IMR-90 (cell line): ENCODE data around the gene KCNJ2. TPM values are rescaled to one million over a fixed set of nuclear protein-coding genes. Genes with fewer than 3 reads are reported as not detected.
A peak's percentile ranks its signal among the peaks of the same experiment; 100 is the strongest.

Experiments
- ATAC-seq: fragments of 200-7000 bp; cut with Tn5 transposase; 2 replicates; pipeline ENCODE4 v1.9.1; 2020; ENCODE audit warnings: low read depth, mild to moderate bottlenecking, moderate library complexity
- BruUV-seq: library from RNA; stranded (reverse); fragments of 400-500 nt; replicated peaks from 2 replicates; lab custom pipeline; 2021; lab: Mats Ljungman, UMichigan
- CTCF ChIA-PET: fragments of 300-600 bp; formaldehyde crosslinking; extraction: SDS; loops from one replicate; lab custom pipeline; 2021; ENCODE audit warnings: antibody characterized with exemption; lab: Yijun Ruan, JAX
- POLR2A ChIA-PET: fragments of 300-600 bp; sonication (Branson Sonifier 250); formaldehyde crosslinking; loops from one replicate; lab custom pipeline; 2022; ENCODE audit warnings: antibody characterized with exemption; ENCODE audit not compliant: unreplicated experiment; lab: Charles Lee
- DNase-seq: peaks from one replicate; pipeline ENCODE4 v3.0.0; 2013
- H2AFZ ChIP-seq: replicated peaks from 2 replicates; pipeline ENCODE3; 2013; ENCODE audit warnings: low read length, mild to moderate bottlenecking; ENCODE audit not compliant: poor library complexity
- H2AK5ac ChIP-seq: 2 replicates; pipeline ENCODE4 v1.6.1; 2013; ENCODE audit warnings: low read depth, low read length, inconsistent platforms
- H2AK9ac ChIP-seq: replicated peaks from 2 replicates; pipeline ENCODE3; 2013; ENCODE audit warnings: mild to moderate bottlenecking, low read depth, low read length, moderate library complexity; ENCODE audit not compliant: poor library complexity
- H2BK120ac ChIP-seq: 2 replicates; pipeline ENCODE4 v1.6.1; 2013; ENCODE audit warnings: low read depth, low read length, inconsistent platforms
- H2BK15ac ChIP-seq: 3 replicates; pipeline ENCODE4 v1.6.1; 2013; ENCODE audit warnings: low read depth, low read length, inconsistent platforms
- H2BK20ac ChIP-seq: 2 replicates; pipeline ENCODE4 v1.6.1; 2013; ENCODE audit warnings: low read depth, mild to moderate bottlenecking, inconsistent platforms, low read length, moderate library complexity
- H2BK5ac ChIP-seq: 2 replicates; pipeline ENCODE4 v1.6.1; 2013; ENCODE audit warnings: mild to moderate bottlenecking, low read depth, low read length, inconsistent platforms; ENCODE audit not compliant: poor library complexity, severe bottlenecking
- H3K14ac ChIP-seq: replicated peaks from 2 replicates; pipeline ENCODE4 v1.6.1; 2013; ENCODE audit warnings: low read depth, low read length, inconsistent platforms
- H3K18ac ChIP-seq: 2 replicates; pipeline ENCODE4 v1.6.1; 2013; ENCODE audit warnings: low read depth, low read length, control low read depth
- H3K23ac ChIP-seq: 2 replicates; pipeline ENCODE4 v1.6.1; 2013; ENCODE audit warnings: low read depth, low read length, inconsistent platforms
- H3K27ac ChIP-seq: 2 replicates; pipeline ENCODE4 v1.5.1; 2013; ENCODE audit warnings: mild to moderate bottlenecking, control low read depth, low read length; ENCODE audit not compliant: insufficient read depth
- H3K27me3 ChIP-seq: 2 replicates; pipeline ENCODE4 v1.6.1; 2013; ENCODE audit warnings: low read length; ENCODE audit not compliant: control insufficient read depth, insufficient read depth
- H3K36me3 ChIP-seq: 2 replicates; pipeline ENCODE4 v1.6.1; 2013; ENCODE audit warnings: low read length, mixed read lengths; ENCODE audit not compliant: control insufficient read depth, insufficient read depth
- H3K4ac ChIP-seq: 2 replicates; pipeline ENCODE4 v1.6.1; 2013; ENCODE audit warnings: low read depth, low read length, inconsistent platforms
- H3K4me1 ChIP-seq: 2 replicates; pipeline ENCODE4 v1.6.1; 2013; ENCODE audit warnings: low read length, mixed read lengths; ENCODE audit not compliant: control insufficient read depth, insufficient read depth
- H3K4me2 ChIP-seq: 2 replicates; pipeline ENCODE4 v1.6.1; 2013; ENCODE audit warnings: low read depth, mild to moderate bottlenecking, control low read depth, low read length, moderate library complexity
- H3K4me3 ChIP-seq: 2 replicates; pipeline ENCODE4 v1.5.1; 2013; ENCODE audit warnings: low read depth, mild to moderate bottlenecking, control low read depth, low read length, moderate library complexity; ENCODE audit not compliant: insufficient read depth
- H3K56ac ChIP-seq: 2 replicates; pipeline ENCODE4 v1.6.1; 2013; ENCODE audit warnings: low read length, inconsistent platforms; ENCODE audit not compliant: insufficient read depth; ENCODE audit errors: extremely low read depth
- H3K79me1 ChIP-seq, 2 experiments: 2 replicates each; pipeline ENCODE4 v1.6.1; 2013; ENCODE audit warnings: low read length in 2 of 2, inconsistent platforms in 1 of 2, low read depth in 1 of 2
- H3K9ac ChIP-seq: 2 replicates; pipeline ENCODE4 v1.6.1; 2013; ENCODE audit warnings: low read depth, low read length, control low read depth
- H3K9me1 ChIP-seq: 2 replicates; pipeline ENCODE4 v1.6.1; 2013; ENCODE audit warnings: low read length, inconsistent platforms; ENCODE audit not compliant: insufficient read depth
- H3K9me3 ChIP-seq: 2 replicates; pipeline ENCODE4 v1.6.1; 2013; ENCODE audit warnings: low read length; ENCODE audit not compliant: control insufficient read depth, insufficient read depth
- H4K20me1 ChIP-seq: 2 replicates; pipeline ENCODE4 v1.6.1; 2013; ENCODE audit warnings: low read length, inconsistent platforms; ENCODE audit not compliant: insufficient read depth
- H4K5ac ChIP-seq: 2 replicates; pipeline ENCODE4 v1.6.1; 2013; ENCODE audit warnings: mild to moderate bottlenecking, low read depth, low read length, control low read depth
- H4K8ac ChIP-seq, 2 experiments: 2 replicates each; pipeline ENCODE4 v1.6.1; 2013; ENCODE audit warnings: low read depth in 2 of 2, low read length in 2 of 2, control low read depth in 1 of 2, inconsistent platforms in 1 of 2
- H4K91ac ChIP-seq: 2 replicates; pipeline ENCODE4 v1.6.1; 2013; ENCODE audit warnings: low read depth, low read length, inconsistent platforms; ENCODE audit not compliant: insufficient read depth
- BHLHE40 ChIP-seq: fragments of 150-350 bp; IDR thresholded peaks from 2 replicates; pipeline ENCODE4 v1.6.1; 2016; ENCODE audit warnings: mild to moderate bottlenecking, low read depth, low read length
- CEBPB ChIP-seq: IDR thresholded peaks from 2 replicates; pipeline ENCODE4 v1.6.1; 2012; ENCODE audit warnings: low read depth, low read length, improper control_type of control experiment
- CHD1 ChIP-seq: IDR thresholded peaks from 2 replicates; pipeline ENCODE4 v1.6.1; 2012; ENCODE audit warnings: low read depth, low read length, improper control_type of control experiment
- FOS ChIP-seq: fragments of 150-350 bp; IDR thresholded peaks from 2 replicates; pipeline ENCODE4 v1.6.1; 2016; ENCODE audit warnings: low read depth, low read length
- MAFK ChIP-seq: IDR thresholded peaks from 2 replicates; pipeline ENCODE4 v1.6.1; 2012; ENCODE audit warnings: low read depth, low read length, improper control_type of control experiment
- MAZ ChIP-seq: IDR thresholded peaks from 2 replicates; pipeline ENCODE4 v1.6.1; 2012; ENCODE audit warnings: low read depth, mild to moderate bottlenecking, low read length, improper control_type of control experiment, moderate library complexity, borderline replicate concordance
- MXI1 ChIP-seq: IDR thresholded peaks from 2 replicates; pipeline ENCODE4 v1.6.1; 2012; ENCODE audit warnings: low read depth, mild to moderate bottlenecking, low read length, moderate library complexity, borderline replicate concordance
- NFE2L2 ChIP-seq: fragments of 150-350 bp; IDR thresholded peaks from 2 replicates; pipeline ENCODE4 v1.6.1; 2016; ENCODE audit warnings: low read depth, mild to moderate bottlenecking, low read length
- POLR2A ChIP-seq: IDR thresholded peaks from 2 replicates; pipeline ENCODE4 v1.6.1; 2012; ENCODE audit warnings: mild to moderate bottlenecking, low read depth, low read length
- RAD21 ChIP-seq: IDR thresholded peaks from 2 replicates; pipeline ENCODE4 v1.6.1; 2012; ENCODE audit warnings: low read length, improper control_type of control experiment
- RCOR1 ChIP-seq: IDR thresholded peaks from 2 replicates; pipeline ENCODE4 v1.6.1; 2012; ENCODE audit warnings: mild to moderate bottlenecking, low read length, improper control_type of control experiment; ENCODE audit not compliant: insufficient replicate concordance
- RFX5 ChIP-seq: IDR thresholded peaks from 2 replicates; pipeline ENCODE4 v1.8.0; 2012; ENCODE audit warnings: low read depth, mild to moderate bottlenecking, low read length, moderate library complexity
- SMC3 ChIP-seq: fragments of 150-350 bp; IDR thresholded peaks from 2 replicates; pipeline ENCODE4 v1.6.1; 2016; ENCODE audit warnings: low read depth, mild to moderate bottlenecking, antibody characterized with exemption, low read length, moderate library complexity
- WGBS, 2 experiments: methylation state at CpG; one replicate each; pipeline versions ENCODE4 v1.1.5 to v1.1.7; 2013; ENCODE audit warnings: missing lambda C conversion rate in 2 of 2; ENCODE audit not compliant: insufficient read length in 1 of 2; ENCODE audit errors: extremely low coverage in 2 of 2; 5-methylcytosine and 5-hydroxymethylcytosine counted together
- dilution Hi-C: fragments of 300-500 bp; cut with HindIII; formaldehyde crosslinking; loops from one replicate; pipeline ENCODE4 v1.14.3; 2018; ENCODE audit warnings: low sequenced_read_pairs; ENCODE audit not compliant: unreplicated experiment
- in situ Hi-C: fragments of 300-500 bp; cut with MboI; formaldehyde crosslinking; loops from 3 replicates; pipeline ENCODE4 v1.14.3; 2019; ENCODE audit warnings: low sequenced_read_pairs, inconsistent platforms, mixed read lengths
- intact Hi-C: fragments of 100-400 bp; cut with micrococcal nuclease; formaldehyde crosslinking; loops from 2 replicates; pipeline ENCODE4 v1.10.0; 2022
- polyA plus RNA-seq, 3 experiments: library from polyadenylated mRNA; depleted of rRNA; stranded (reverse); fragments of >200 nt; gene quantifications; 2 replicates each; pipeline ENCODE4 v1.2.3, GENCODE V29; 2012; ENCODE audit warnings: low replicate concordance in 1 of 3
- total RNA-seq: library from RNA; depleted of rRNA; stranded (reverse); fragments of >200 nt; gene quantifications from 2 replicates; pipeline ENCODE4 v1.2.3, GENCODE V29; 2012
- TF ChIP-seq, protein P1 (sequence below): fragments of 150-350 bp; IDR thresholded peaks from 2 replicates; pipeline ENCODE4 v1.6.1; 2017; ENCODE audit warnings: mild to moderate bottlenecking, antibody characterized with exemption, low read length, low read depth
- TF ChIP-seq, protein P2 (sequence below): fragments of 150-350 bp; IDR thresholded peaks from 2 replicates; pipeline ENCODE4 v1.6.1; 2016; ENCODE audit warnings: low read depth, mild to moderate bottlenecking, low read length, moderate library complexity, borderline replicate concordance
- TF ChIP-seq, protein P3 (sequence below): conservative IDR thresholded peaks from 2 replicates; pipeline ENCODE4 v1.5.1; 2012; ENCODE audit warnings: mild to moderate bottlenecking, low read depth, low read length, improper control_type of control experiment

KCNJ2 gene
- total and polyA plus RNA-seq, 2 of the 4 experiments (the other 2 are of a cell fraction): 0.55 to 8.6 TPM

DNA sequence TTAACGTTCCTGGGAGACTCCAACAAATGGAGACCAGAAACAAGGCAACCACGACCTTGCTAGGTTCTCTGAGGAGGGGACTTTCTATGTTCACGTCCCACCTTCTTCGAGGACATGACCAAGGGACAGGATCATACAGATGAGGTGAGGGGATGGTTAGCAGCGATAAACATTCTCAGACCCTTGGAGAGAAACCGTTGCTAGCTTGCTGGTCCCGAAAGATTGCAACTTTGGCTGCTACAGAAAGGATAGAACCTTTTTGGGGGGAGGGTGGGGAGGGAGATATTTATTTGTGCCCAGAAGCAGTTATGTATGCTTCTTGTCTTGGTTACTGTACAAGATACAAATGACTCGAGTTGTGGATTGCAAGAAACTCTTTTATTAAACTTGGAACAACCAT, 35.3 kb upstream of the KCNJ2 start:
- no peaks in the 10 kb centered on the region for H3K9me1 ChIP-seq
- H2AFZ ChIP-seq: no peak overlapping the region
- no peak overlapping the region for H4K91ac ChIP-seq
- H3K9me3 ChIP-seq: no peaks in the 10 kb centered on the region
- H2AK9ac ChIP-seq: no peak overlapping the region
- no peak overlapping the region for H3K4ac ChIP-seq
- H3K18ac ChIP-seq: no peak overlapping the region; the same call in 1 of the 2 replicates
- H2BK5ac ChIP-seq: no peak overlapping the region
- BruUV-seq: no TSS peak
- intact Hi-C loops: no loop called here
- dilution Hi-C loops: no loop called here
- 95% methylated on average over 3 of the region's 8 CpGs; no CpG with 5 or more reads in 1 of the 2 experiments for WGBS, 2 experiments
- no peak overlapping the region for H3K4me3 ChIP-seq
- H3K9ac ChIP-seq: no peak overlapping the region
- peaks cover 12% of the 10 kb centered on the region for H3K4me1 ChIP-seq
- H3K27ac ChIP-seq: no peak overlapping the region
- no peaks in the 10 kb centered on the region for H3K79me1 ChIP-seq
- H2BK15ac ChIP-seq: peak overlapping the region; percentile 25; the same call in 1 of the 3 replicates
- no peaks in the 10 kb centered on the region for H3K27me3 ChIP-seq
- H4K5ac ChIP-seq: no peak overlapping the region
- H3K23ac ChIP-seq: no peak overlapping the region
- no peak for ATAC-seq
- H3K14ac ChIP-seq: 0 out of 2 replicates have a peak overlapping the region, but pooled peaks have one; percentile 1
- no peak for DNase-seq
- no peaks in the 10 kb centered on the region for H4K20me1 ChIP-seq
- no peak overlapping the region for H2AK5ac ChIP-seq
- H2BK20ac ChIP-seq: no peak overlapping the region
- no peaks in the 10 kb centered on the region for H3K36me3 ChIP-seq
- no peak overlapping the region for H2BK120ac ChIP-seq
- H3K4me2 ChIP-seq: no peak overlapping the region
- ChIA-PET CTCF (no interaction called here), POLR2A (no interaction called here)
- H4K8ac ChIP-seq: no peak overlapping the region
- in situ Hi-C loops: no loop called here
- no peak for TF ChIP-seq RAD21
- TF ChIP-seq NFE2L2: no peak
- TF ChIP-seq MXI1: no peak
- TF ChIP-seq, protein P1, sequence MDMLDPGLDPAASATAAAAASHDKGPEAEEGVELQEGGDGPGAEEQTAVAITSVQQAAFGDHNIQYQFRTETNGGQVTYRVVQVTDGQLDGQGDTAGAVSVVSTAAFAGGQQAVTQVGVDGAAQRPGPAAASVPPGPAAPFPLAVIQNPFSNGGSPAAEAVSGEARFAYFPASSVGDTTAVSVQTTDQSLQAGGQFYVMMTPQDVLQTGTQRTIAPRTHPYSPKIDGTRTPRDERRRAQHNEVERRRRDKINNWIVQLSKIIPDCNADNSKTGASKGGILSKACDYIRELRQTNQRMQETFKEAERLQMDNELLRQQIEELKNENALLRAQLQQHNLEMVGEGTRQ: no peak
- no peak for TF ChIP-seq RCOR1
- no peak for TF ChIP-seq CHD1
- TF ChIP-seq MAZ: no peak
- no peak for TF ChIP-seq MAFK
- TF ChIP-seq BHLHE40: no peak
- TF ChIP-seq, protein P2, sequence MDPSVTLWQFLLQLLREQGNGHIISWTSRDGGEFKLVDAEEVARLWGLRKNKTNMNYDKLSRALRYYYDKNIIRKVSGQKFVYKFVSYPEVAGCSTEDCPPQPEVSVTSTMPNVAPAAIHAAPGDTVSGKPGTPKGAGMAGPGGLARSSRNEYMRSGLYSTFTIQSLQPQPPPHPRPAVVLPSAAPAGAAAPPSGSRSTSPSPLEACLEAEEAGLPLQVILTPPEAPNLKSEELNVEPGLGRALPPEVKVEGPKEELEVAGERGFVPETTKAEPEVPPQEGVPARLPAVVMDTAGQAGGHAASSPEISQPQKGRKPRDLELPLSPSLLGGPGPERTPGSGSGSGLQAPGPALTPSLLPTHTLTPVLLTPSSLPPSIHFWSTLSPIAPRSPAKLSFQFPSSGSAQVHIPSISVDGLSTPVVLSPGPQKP: no peak
- TF ChIP-seq, protein P3, sequence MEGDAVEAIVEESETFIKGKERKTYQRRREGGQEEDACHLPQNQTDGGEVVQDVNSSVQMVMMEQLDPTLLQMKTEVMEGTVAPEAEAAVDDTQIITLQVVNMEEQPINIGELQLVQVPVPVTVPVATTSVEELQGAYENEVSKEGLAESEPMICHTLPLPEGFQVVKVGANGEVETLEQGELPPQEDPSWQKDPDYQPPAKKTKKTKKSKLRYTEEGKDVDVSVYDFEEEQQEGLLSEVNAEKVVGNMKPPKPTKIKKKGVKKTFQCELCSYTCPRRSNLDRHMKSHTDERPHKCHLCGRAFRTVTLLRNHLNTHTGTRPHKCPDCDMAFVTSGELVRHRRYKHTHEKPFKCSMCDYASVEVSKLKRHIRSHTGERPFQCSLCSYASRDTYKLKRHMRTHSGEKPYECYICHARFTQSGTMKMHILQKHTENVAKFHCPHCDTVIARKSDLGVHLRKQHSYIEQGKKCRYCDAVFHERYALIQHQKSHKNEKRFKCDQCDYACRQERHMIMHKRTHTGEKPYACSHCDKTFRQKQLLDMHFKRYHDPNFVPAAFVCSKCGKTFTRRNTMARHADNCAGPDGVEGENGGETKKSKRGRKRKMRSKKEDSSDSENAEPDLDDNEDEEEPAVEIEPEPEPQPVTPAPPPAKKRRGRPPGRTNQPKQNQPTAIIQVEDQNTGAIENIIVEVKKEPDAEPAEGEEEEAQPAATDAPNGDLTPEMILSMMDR: no peak
- TF ChIP-seq SMC3: no peak
- no peak for TF ChIP-seq RFX5
- TF ChIP-seq FOS: no peak
- no peak for TF ChIP-seq CEBPB
- no peak for TF ChIP-seq POLR2A
- no peak overlapping the region for H3K56ac ChIP-seq
